DND-41 (cell line): Measurements from ENCODE around the gene CFAP20DC.

Experiments
- ATAC-seq: fragments of 200-7000 bp; cut with Tn5 transposase; 3 replicates; pipeline ENCODE4 v1.9.1; 2021; ENCODE audit warnings: low read depth; ENCODE audit not compliant: insufficient read depth
- DNase-seq: peaks from one replicate; pipeline ENCODE4 v3.0.0-alpha.2; 2020
- H2AFZ ChIP-seq: 2 replicates; pipeline ENCODE4 v1.6.0; 2012; ENCODE audit warnings: low read depth, low read length
- H3K27ac ChIP-seq: 2 replicates; pipeline ENCODE4 v1.5.1; 2012; ENCODE audit warnings: low read length, inconsistent platforms
- H3K27me3 ChIP-seq: fragments of 200-600 bp; sonication (generic); 2 replicates; pipeline ENCODE4 v1.6.0; 2012; ENCODE audit warnings: low read length, mild to moderate bottlenecking, inconsistent platforms; ENCODE audit not compliant: insufficient read depth, poor library complexity
- H3K36me3 ChIP-seq: 2 replicates; pipeline ENCODE4 v1.5.1; 2012; ENCODE audit warnings: low read length, inconsistent platforms; ENCODE audit not compliant: insufficient read depth
- H3K4me1 ChIP-seq: 2 replicates; pipeline ENCODE4 v1.5.1; 2012; ENCODE audit warnings: mild to moderate bottlenecking, low read length; ENCODE audit not compliant: insufficient read depth
- H3K4me2 ChIP-seq: 2 replicates; pipeline ENCODE4 v1.6.0; 2012; ENCODE audit warnings: mild to moderate bottlenecking, moderate library complexity, low read length, inconsistent platforms; ENCODE audit not compliant: insufficient read depth
- H3K4me3 ChIP-seq, 2 experiments: fragments of 200-600 bp in 1 of 2; shearing (Covaris generic) in 1 of 2; 2 replicates each; pipeline ENCODE4 v1.5.1; 2012 to 2016; ENCODE audit warnings: inconsistent platforms in 2 of 2, low read length in 2 of 2, mild to moderate bottlenecking in 2 of 2, low read depth in 1 of 2, moderate library complexity in 1 of 2
- H3K79me2 ChIP-seq: 2 replicates; pipeline ENCODE4 v1.6.0; 2012; ENCODE audit warnings: low read length, inconsistent platforms; ENCODE audit not compliant: insufficient read depth
- H3K9ac ChIP-seq: 2 replicates; pipeline ENCODE4 v1.6.0; 2012; ENCODE audit warnings: low read depth, mild to moderate bottlenecking, inconsistent platforms, low read length, moderate library complexity
- H3K9me3 ChIP-seq: 2 replicates; pipeline ENCODE4 v1.5.1; 2012; ENCODE audit warnings: low read length, moderate library complexity, mild to moderate bottlenecking, inconsistent platforms; ENCODE audit not compliant: insufficient read depth, severe bottlenecking
- H4K20me1 ChIP-seq: 2 replicates; pipeline ENCODE4 v1.6.0; 2012; ENCODE audit warnings: low read length; ENCODE audit not compliant: insufficient read depth
- CTCF ChIP-seq: IDR thresholded peaks from 2 replicates; pipeline ENCODE4 v1.5.1; 2012; ENCODE audit warnings: borderline replicate concordance, low read length, moderate library complexity, mild to moderate bottlenecking; ENCODE audit not compliant: poor library complexity, severe bottlenecking; ENCODE audit errors: extremely low read depth
- EZH2 ChIP-seq: IDR thresholded peaks from 3 replicates; pipeline ENCODE4 v1.6.1; 2012; ENCODE audit warnings: borderline replicate concordance, low read depth, mild to moderate bottlenecking, moderate library complexity, low read length, inconsistent platforms; ENCODE audit not compliant: severe bottlenecking

The CFAP20DC gene

GRCh38 chr3:59081071-59081470, 31.2 kb upstream of the CFAP20DC start:
- ATAC-seq (no peak), DNase-seq (no peak)
- no peaks in the 10 kb centered on the region for H3K4me1 ChIP-seq
- no peaks in the 10 kb centered on the region for H3K79me2 ChIP-seq
- no peak overlapping the region for H3K9ac ChIP-seq
- H2AFZ ChIP-seq: no peak overlapping the region
- H3K27ac ChIP-seq: no peak overlapping the region
- no peaks in the 10 kb centered on the region for H4K20me1 ChIP-seq
- H3K9me3 ChIP-seq: no peaks in the 10 kb centered on the region
- no peak for TF ChIP-seq EZH2
- TF ChIP-seq CTCF: no peak
- H3K4me2 ChIP-seq: no peak overlapping the region
- H3K4me3 ChIP-seq: no peak overlapping the region
- H3K36me3 ChIP-seq: no peaks in the 10 kb centered on the region
- H3K27me3 ChIP-seq: no peaks in the 10 kb centered on the region

- Histone ChIP-seq H3K36me3 (no peaks in the 10 kb centered on the region), H4K20me1 (no peaks in the 10 kb centered on the region), H3K27ac (no peak overlapping the region), H3K79me2 (no peaks in the 10 kb centered on the region), H3K4me3 (no peak overlapping the region), H3K27me3 (no peaks in the 10 kb centered on the region), H3K4me2 (no peak overlapping the region), H3K9ac (no peak overlapping the region), H3K4me1 (no peaks in the 10 kb centered on the region), H2AFZ (no peak overlapping the region), H3K9me3 (no peaks in the 10 kb centered on the region)
- DNase-seq: no peak
- no peak for ATAC-seq
- TF ChIP-seq EZH2 (no peak), CTCF (no peak)
Observed at GRCh38 chr3:59079962-59080361, 30.1 kb upstream of the CFAP20DC start.

- Histone ChIP-seq H2AFZ (no peak overlapping the region), H4K20me1 (no peaks in the 10 kb centered on the region), H3K27me3 (no peaks in the 10 kb centered on the region), H3K9ac (no peak overlapping the region), H3K36me3 (no peaks in the 10 kb centered on the region), H3K4me2 (no peak overlapping the region), H3K79me2 (no peaks in the 10 kb centered on the region), H3K4me1 (peaks cover 11% of the 10 kb centered on the region), H3K9me3 (no peaks in the 10 kb centered on the region), H3K27ac (no peak overlapping the region), H3K4me3 (no peak overlapping the region)
- TF ChIP-seq CTCF: no peak
- no peak for TF ChIP-seq EZH2
- no peak for DNase-seq
- ATAC-seq: no peak
Observed at GRCh38 chr3:59074764-59075163, 24.9 kb upstream of the CFAP20DC start.

- H3K27me3 ChIP-seq: no peaks in the 10 kb centered on the region
- H3K4me1 ChIP-seq: peaks cover 17% of the 10 kb centered on the region
- no peak overlapping the region for H3K9ac ChIP-seq
- H4K20me1 ChIP-seq: no peaks in the 10 kb centered on the region
- ATAC-seq (no peak), DNase-seq (no peak)
- no peaks in the 10 kb centered on the region for H3K36me3 ChIP-seq
- H2AFZ ChIP-seq: no peak overlapping the region
- TF ChIP-seq EZH2 (no peak), CTCF (no peak)
- H3K4me3 ChIP-seq: no peak overlapping the region
- H3K79me2 ChIP-seq: no peaks in the 10 kb centered on the region
- H3K4me2 ChIP-seq: no peak overlapping the region
- no peaks in the 10 kb centered on the region for H3K9me3 ChIP-seq
- no peak overlapping the region for H3K27ac ChIP-seq
Observed at GRCh38 chr3:59072681-59073080, 22.9 kb upstream of the CFAP20DC start.
